AG10803 (cell line): Measurements from ENCODE around the gene GCM1.
A peak's percentile ranks its signal among the peaks of the same experiment; 100 is the strongest.

Experiments
- DNase-seq: peaks from one replicate; pipeline ENCODE4 v3.0.0; 2010; ENCODE audit warnings: low read depth
- H3K4me3 ChIP-seq: 2 replicates; pipeline ENCODE4 v1.5.1; 2011; ENCODE audit warnings: mild to moderate bottlenecking, low read length, control low read depth
- TF ChIP-seq, protein P1 (sequence below): conservative IDR thresholded peaks from 2 replicates; pipeline ENCODE4 v1.5.1; 2011; ENCODE audit warnings: mild to moderate bottlenecking, low read length, control low read depth, inconsistent platforms

GCM1 gene, protein sequence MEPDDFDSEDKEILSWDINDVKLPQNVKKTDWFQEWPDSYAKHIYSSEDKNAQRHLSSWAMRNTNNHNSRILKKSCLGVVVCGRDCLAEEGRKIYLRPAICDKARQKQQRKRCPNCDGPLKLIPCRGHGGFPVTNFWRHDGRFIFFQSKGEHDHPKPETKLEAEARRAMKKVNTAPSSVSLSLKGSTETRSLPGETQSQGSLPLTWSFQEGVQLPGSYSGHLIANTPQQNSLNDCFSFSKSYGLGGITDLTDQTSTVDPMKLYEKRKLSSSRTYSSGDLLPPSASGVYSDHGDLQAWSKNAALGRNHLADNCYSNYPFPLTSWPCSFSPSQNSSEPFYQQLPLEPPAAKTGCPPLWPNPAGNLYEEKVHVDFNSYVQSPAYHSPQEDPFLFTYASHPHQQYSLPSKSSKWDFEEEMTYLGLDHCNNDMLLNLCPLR

GRCh38 chr6:53148684-53149083 is at the start of gene GCM1:
TSS of gene GCM1 (minus strand) at chr6:53148841. CDS start at chr6:53145632, 3,209 bp downstream.
- TF ChIP-seq, protein P1, sequence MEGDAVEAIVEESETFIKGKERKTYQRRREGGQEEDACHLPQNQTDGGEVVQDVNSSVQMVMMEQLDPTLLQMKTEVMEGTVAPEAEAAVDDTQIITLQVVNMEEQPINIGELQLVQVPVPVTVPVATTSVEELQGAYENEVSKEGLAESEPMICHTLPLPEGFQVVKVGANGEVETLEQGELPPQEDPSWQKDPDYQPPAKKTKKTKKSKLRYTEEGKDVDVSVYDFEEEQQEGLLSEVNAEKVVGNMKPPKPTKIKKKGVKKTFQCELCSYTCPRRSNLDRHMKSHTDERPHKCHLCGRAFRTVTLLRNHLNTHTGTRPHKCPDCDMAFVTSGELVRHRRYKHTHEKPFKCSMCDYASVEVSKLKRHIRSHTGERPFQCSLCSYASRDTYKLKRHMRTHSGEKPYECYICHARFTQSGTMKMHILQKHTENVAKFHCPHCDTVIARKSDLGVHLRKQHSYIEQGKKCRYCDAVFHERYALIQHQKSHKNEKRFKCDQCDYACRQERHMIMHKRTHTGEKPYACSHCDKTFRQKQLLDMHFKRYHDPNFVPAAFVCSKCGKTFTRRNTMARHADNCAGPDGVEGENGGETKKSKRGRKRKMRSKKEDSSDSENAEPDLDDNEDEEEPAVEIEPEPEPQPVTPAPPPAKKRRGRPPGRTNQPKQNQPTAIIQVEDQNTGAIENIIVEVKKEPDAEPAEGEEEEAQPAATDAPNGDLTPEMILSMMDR = no peak
- no peak within 1 kb of the TSS for H3K4me3 ChIP-seq
- DNase-seq = no peak

DNA sequence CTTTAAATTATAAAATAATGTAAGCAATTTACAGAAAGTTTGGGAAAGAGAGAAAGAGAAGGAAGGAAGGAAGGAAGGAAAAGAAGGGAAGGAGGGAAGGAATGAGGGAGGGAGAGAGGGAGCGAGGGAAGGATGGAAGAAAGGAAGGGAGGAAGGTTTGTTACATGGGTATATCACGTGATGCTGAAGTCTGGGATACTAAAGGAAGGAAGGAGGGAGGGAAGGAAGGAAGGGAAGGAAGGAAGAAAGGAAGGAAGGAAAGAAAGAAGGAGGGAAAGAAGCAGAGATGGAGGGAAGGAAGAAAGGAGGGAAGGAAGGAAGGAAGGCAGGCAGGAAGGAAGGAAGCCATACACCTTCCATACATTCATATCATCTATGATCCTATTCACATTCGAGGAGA is 48.9 kb upstream of the GCM1 start:
- TF ChIP-seq, protein P1 = no peak
- DNase-seq = no peak
- no peak overlapping the region for H3K4me3 ChIP-seq

DNA sequence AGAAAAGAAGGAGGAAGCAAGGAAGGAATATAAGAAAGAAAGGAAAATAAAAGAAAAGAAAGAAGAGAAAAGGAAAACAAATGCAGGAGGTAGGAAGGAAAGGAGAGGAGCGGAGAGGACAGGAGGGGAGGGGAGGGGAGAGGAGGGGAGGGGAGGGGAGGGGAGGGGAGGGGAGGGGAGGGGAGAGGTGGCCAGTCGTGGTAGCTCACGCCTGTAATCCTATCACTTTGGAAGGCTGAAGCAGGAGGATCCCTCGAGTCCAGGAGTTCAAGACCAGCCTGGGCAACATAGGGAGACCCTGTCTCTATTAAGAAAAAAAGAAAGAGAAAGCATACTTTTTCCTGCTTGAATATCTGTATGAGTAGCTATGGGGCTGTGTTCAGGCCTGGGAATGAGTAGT is 46.4 kb upstream of the GCM1 start:
- no peak overlapping the region for H3K4me3 ChIP-seq
- TF ChIP-seq, protein P1 = no peak
- no peak for DNase-seq

GRCh38 chr6:53192682-53193188 is 44.1 kb upstream of the GCM1 start:
- TF ChIP-seq, protein P1 = no peak
- no peak overlapping the region for H3K4me3 ChIP-seq
- DNase-seq = no peak

GRCh38 chr6:53189554-53189953 is 40.9 kb upstream of the GCM1 start:
- TF ChIP-seq, protein P1 = no peak
- peak; percentile 48 for DNase-seq
- H3K4me3 ChIP-seq = no peak overlapping the region

DNA sequence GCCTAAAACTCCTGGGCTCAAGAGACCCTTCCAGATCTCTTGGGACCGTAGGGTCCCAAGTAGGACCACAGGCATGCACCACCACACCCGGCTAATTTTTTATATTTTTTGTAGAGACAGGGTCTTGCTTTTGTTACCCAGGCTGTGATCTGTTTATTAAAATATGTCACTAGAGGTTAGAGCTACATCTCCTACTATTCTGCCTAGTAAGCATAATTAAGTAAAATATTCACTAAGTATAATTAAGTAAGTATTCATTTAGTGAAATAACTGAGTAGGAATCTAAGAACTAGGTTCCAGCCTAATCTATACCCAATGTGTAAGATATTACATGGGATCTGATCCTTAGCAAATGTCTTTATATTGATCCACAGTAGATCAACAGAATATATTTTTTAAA is 40.2 kb upstream of the GCM1 start:
- no peak overlapping the region for H3K4me3 ChIP-seq
- TF ChIP-seq, protein P1 = no peak
- DNase-seq = no peak

- TF ChIP-seq, protein P1 = no peak
- DNase-seq = no peak
- no peak overlapping the region for H3K4me3 ChIP-seq
Observed at GRCh38 chr6:53180678-53181077, 32.0 kb upstream of the GCM1 start.
